SJCRH30 (cell line): ENCODE results near the gene SKIC2. TPM values are rescaled to one million over a fixed set of nuclear protein-coding genes. Genes with fewer than 3 reads are reported as not detected.
"Not testable (repeated sequence)": the region's sequence is repeated elsewhere in the genome, so short reads cannot be mapped to it uniquely, and the experiment has no call there.

Experiments used
- DNase-seq, 2 experiments: peaks; one replicate each; pipeline ENCODE4 v3.0.0-alpha.2; 2015 to 2020
- H3K27ac ChIP-seq: fragments of 250-450 bp; sonication (Bioruptor Pico); 2 replicates; pipeline ENCODE4 v1.5.1; 2020; ENCODE audit warnings: mild to moderate bottlenecking, moderate library complexity
- H3K27me3 ChIP-seq: fragments of 250-450 bp; sonication (Bioruptor Pico); 2 replicates; pipeline ENCODE4 v1.5.1; 2020; ENCODE audit warnings: mild to moderate bottlenecking, moderate library complexity
- H3K36me3 ChIP-seq: fragments of 250-450 bp; sonication (Bioruptor Pico); 2 replicates; pipeline ENCODE4 v1.5.1; 2020; ENCODE audit warnings: mild to moderate bottlenecking, moderate library complexity
- H3K4me1 ChIP-seq: fragments of 250-450 bp; sonication (Bioruptor Pico); 2 replicates; pipeline ENCODE4 v1.5.1; 2020; ENCODE audit warnings: mild to moderate bottlenecking, moderate library complexity
- H3K4me3 ChIP-seq: fragments of 250-450 bp; sonication (Bioruptor Pico); 2 replicates; pipeline ENCODE4 v1.5.1; 2020; ENCODE audit warnings: mild to moderate bottlenecking, moderate library complexity
- H3K9me3 ChIP-seq: fragments of 250-450 bp; sonication (Bioruptor Pico); replicated peaks from 2 replicates; pipeline ENCODE4 v1.5.1; 2020; ENCODE audit warnings: mild to moderate bottlenecking, moderate library complexity
- total RNA-seq: library from RNA; depleted of rRNA; stranded (reverse); fragments of >200 nt; shearing (Covaris generic); gene quantifications from 2 replicates; pipeline ENCODE4 v1.2.3, GENCODE V29; 2014

The SKIC2 gene
- total RNA-seq, 1 experiment from 2014 or later = 37.4 TPM

GRCh38 chr6:31989363-31989762 lies 30.4 kb downstream of the SKIC2 start:
- DNase-seq = not testable (repeated sequence)

GRCh38 chr6:31994421-31994820 lies 35.4 kb downstream of the SKIC2 start:
- not testable (repeated sequence) for H3K4me3 ChIP-seq, H3K27ac ChIP-seq, H3K36me3 ChIP-seq, H3K27me3 ChIP-seq, H3K9me3 ChIP-seq, DNase-seq, H3K4me1 ChIP-seq

More at GRCh38 chr6:31989363-31989762, 30.4 kb downstream of the SKIC2 start:
- H3K27ac ChIP-seq, H3K27me3 ChIP-seq, H3K4me3 ChIP-seq, H3K4me1 ChIP-seq, H3K36me3 ChIP-seq, H3K9me3 ChIP-seq: not testable (repeated sequence)

GRCh38 chr6:31996385-31996784 lies 37.4 kb downstream of the SKIC2 start:
- H3K27ac ChIP-seq, H3K27me3 ChIP-seq, H3K4me1 ChIP-seq, H3K36me3 ChIP-seq, DNase-seq, H3K4me3 ChIP-seq, H3K9me3 ChIP-seq: not testable (repeated sequence)

DNA sequence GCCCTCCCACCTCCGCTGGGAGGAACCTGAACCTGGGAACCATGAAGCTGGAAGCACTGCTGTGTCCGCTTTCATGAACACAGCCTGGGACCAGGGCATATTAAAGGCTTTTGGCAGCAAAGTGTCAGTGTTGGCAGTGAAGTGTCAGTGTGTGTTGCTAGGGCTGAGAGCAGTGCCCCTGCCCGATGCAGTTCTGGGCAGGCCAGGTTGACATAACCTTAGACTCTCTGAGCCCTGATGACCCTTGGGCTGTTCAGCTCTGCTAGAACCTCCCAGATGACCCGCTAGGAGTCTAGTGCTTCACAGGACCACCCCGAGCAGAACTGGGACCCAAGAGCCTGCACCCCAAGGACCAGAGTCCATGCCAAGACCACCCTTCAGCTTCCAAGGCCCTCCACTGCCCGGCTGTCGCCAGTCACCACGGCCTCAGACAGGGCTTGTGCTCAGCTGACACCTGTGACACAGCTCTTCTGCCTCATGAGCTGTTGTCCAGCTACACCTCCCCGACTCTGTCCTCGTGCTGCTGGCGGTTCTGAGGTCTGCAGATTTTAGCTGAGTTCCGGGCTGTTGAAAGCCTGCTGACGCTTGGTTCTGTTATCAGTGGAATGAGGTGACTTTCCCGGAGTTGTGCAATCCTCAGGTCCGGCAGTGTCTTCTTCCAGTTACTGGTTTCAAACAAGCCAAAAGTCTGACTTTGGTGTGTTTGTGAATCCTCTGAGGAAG lies 43.7 kb downstream of the SKIC2 start:
- H3K27ac ChIP-seq, DNase-seq, H3K36me3 ChIP-seq, H3K27me3 ChIP-seq, H3K4me1 ChIP-seq, H3K9me3 ChIP-seq, H3K4me3 ChIP-seq: not testable (repeated sequence)

DNA sequence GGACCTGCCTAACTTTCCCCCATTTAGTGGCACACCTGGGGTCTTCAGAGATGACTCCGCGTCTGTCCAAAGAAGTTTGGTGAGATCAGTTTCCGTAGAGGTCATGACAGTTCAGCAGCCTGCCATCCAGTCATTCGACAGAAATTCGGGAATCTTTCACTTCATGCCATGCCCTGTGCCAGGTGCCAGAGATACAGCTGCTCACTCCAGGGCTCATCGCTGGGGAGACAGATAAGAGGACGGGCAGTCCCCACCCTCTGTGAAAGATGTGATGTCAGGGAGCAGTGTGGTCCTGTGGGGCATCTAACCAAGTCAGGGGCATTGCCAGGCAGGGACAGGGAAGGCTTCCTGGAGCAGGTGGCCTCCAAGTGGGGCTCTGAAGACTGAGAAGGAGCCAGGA lies 44.3 kb downstream of the SKIC2 start:
- H3K36me3 ChIP-seq, DNase-seq: not testable (repeated sequence)

DNA sequence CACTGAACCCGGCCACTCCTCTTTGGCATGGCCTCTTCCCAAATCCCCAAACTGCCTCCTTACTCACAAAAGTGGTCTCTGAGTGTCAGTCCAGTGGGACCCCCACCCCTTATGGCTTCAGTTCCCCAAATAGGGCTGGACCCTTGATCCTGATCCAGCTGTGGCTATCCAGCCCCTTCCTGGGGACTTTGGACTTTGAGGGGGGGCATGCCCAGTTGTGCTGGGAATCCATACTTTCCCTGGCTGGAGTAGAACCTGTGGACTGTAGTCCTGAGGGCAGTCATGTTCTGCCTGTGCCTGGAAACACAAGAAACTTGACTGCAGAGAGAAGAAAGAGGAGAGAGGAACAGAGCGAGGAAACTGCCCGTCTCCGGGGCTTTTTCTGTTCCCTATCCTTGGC lies 45.4 kb downstream of the SKIC2 start:
- not testable (repeated sequence) for H3K27ac ChIP-seq, H3K4me3 ChIP-seq, H3K27me3 ChIP-seq, H3K4me1 ChIP-seq, DNase-seq, H3K36me3 ChIP-seq, H3K9me3 ChIP-seq

More for the DNA sequence above, 44.3 kb downstream of the SKIC2 start:
- not testable (repeated sequence) for H3K4me3 ChIP-seq, H3K27ac ChIP-seq, H3K9me3 ChIP-seq, H3K27me3 ChIP-seq, H3K4me1 ChIP-seq

DNA sequence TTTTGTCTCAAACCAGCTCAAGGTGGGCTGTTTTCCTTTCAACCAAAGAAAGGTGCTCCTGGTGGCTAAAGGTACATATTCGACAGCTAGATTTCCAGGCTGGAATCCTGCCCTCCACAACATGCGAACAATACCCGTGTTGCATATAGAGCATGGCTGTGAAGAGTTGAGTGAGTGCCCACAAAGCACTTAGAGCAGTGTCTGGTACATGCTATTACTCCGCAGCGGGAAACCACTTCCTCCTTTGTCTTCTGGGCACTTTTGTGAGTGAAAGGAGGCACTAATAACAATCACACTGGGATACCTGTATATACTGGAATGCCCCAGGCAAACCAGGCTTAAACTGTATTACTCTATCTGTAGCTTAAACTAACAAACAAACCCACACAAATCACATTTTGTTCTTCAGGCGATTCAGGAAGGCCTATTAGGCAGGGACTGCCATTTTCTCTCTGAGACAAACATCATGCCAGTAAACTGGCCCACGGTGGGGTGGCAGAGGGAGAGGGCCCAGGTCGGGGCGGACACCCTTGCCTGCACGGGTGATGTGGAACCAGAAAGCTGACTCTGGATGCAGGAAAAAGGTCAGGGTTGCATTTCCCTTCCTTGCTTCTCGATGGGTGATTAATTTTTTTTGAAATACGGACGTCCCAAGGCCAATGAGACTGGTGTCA lies 46.0 kb downstream of the SKIC2 start:
- not testable (repeated sequence) for H3K4me3 ChIP-seq, H3K36me3 ChIP-seq, DNase-seq, H3K27me3 ChIP-seq, H3K4me1 ChIP-seq, H3K27ac ChIP-seq, H3K9me3 ChIP-seq

DNA sequence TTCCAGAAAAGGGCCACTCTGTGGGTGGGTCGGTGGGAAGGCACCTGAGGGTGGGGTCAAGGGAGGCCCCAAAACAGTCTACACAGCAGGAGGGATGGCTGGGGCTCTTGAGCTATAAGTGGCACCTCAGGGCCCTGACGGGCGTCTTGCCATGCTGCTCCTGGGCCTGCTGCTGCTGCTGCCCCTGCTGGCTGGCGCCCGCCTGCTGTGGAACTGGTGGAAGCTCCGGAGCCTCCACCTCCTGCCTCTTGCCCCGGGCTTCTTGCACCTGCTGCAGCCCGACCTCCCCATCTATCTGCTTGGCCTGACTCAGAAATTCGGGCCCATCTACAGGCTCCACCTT lies 46.5 kb downstream of the SKIC2 start:
- H3K36me3 ChIP-seq = not testable (repeated sequence)

DNA sequence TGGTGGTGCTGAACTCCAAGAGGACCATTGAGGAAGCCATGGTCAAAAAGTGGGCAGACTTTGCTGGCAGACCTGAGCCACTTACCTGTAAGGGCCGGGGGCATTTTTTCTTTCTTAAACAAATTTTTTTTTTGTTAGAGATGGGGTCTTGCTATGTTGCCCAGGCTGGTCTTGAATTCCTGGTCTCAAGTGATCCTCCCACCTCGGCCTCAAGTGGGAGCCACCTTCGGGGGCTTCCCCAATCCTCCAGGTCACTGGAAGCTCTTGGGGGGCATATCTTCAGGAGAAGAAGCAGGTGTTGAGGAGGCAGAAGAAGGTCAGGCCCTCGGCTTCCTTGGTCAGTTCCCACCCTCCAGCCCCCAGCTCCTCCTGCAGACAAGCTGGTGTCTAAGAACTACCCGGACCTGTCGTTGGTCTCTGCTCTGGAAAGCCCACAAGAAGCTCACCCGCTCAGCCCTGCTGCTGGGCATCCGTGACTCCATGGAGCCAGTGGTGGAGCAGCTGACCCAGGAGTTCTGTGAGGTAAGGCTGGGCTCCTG lies 47.1 kb downstream of the SKIC2 start:
- not testable (repeated sequence) for H3K27ac ChIP-seq, H3K36me3 ChIP-seq, H3K9me3 ChIP-seq, H3K27me3 ChIP-seq, H3K4me3 ChIP-seq, H3K4me1 ChIP-seq, DNase-seq

More for the DNA sequence above, 46.5 kb downstream of the SKIC2 start:
- H3K4me1 ChIP-seq, H3K9me3 ChIP-seq, H3K27me3 ChIP-seq, H3K4me3 ChIP-seq, DNase-seq, H3K27ac ChIP-seq: not testable (repeated sequence)

- H3K27me3 ChIP-seq, H3K4me1 ChIP-seq, H3K27ac ChIP-seq, H3K9me3 ChIP-seq, DNase-seq, H3K4me3 ChIP-seq, H3K36me3 ChIP-seq: not testable (repeated sequence)
Observed at GRCh38 chr6:32007086-32007485, 48.1 kb downstream of the SKIC2 start.

DNA sequence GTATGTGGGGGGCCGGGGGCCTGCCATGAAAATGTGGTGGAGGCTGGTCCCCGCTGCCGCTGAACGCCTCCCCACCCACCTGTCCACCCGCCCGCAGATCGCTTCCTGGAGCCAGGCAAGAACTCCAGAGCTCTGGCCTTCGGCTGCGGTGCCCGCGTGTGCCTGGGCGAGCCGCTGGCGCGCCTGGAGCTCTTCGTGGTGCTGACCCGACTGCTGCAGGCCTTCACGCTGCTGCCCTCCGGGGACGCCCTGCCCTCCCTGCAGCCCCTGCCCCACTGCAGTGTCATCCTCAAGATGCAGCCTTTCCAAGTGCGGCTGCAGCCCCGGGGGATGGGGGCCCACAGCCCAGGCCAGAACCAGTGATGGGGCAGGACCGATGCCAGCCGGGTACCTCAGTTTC lies 49.1 kb downstream of the SKIC2 start:
- H3K36me3 ChIP-seq, H3K4me1 ChIP-seq, H3K27ac ChIP-seq, H3K4me3 ChIP-seq, H3K9me3 ChIP-seq, H3K27me3 ChIP-seq, DNase-seq: not testable (repeated sequence)

- H3K27me3 ChIP-seq, H3K4me3 ChIP-seq, H3K4me1 ChIP-seq, H3K9me3 ChIP-seq, H3K36me3 ChIP-seq, H3K27ac ChIP-seq, DNase-seq: not testable (repeated sequence)
Observed at GRCh38 chr6:32008616-32009015, 49.6 kb downstream of the SKIC2 start.

GRCh38 chr6:32009537-32009936 lies 50.6 kb downstream of the SKIC2 start:
- not testable (repeated sequence) for H3K27ac ChIP-seq, H3K36me3 ChIP-seq, DNase-seq, H3K27me3 ChIP-seq, H3K9me3 ChIP-seq, H3K4me3 ChIP-seq, H3K4me1 ChIP-seq

GRCh38 chr6:32010856-32011530 lies 52.0 kb downstream of the SKIC2 start:
- DNase-seq, H3K9me3 ChIP-seq: not testable (repeated sequence)

DNA sequence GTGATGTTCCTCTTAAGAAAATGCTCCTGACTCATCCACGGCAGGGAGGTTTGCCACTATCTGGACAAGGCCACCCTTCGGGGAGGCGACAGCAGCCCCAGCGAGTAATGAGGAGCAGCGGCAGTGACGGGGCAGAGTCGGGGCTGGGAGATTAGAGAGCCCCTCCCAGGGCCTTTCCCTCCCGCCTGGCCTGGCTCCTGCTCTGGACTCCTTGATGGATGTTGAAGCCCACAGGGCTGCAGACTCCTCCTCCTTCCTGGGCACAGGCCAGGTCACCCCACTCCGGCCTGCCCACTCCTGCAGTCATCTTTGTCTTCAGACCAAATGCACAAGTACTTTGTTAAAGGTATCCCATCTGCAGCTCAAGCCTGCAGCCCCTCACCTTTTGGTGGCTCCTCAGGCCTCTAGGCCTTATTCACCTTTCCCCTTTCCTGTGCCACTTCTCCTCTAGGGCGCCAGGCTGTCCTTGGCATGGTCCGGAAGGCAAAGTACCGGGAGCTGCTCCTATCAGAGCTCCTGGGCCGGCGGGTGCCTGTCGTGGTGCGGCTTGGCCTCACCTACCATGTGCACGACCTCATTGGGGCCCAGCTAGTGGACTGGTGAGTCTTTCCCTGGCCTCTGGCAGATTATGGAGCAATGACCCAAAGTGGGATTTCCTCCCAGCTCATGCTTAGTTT lies 54.1 kb downstream of the SKIC2 start:
- H3K27me3 ChIP-seq, DNase-seq, H3K9me3 ChIP-seq, H3K27ac ChIP-seq, H3K36me3 ChIP-seq, H3K4me3 ChIP-seq, H3K4me1 ChIP-seq: not testable (repeated sequence)

More at GRCh38 chr6:32010856-32011530, 52.0 kb downstream of the SKIC2 start:
- H3K36me3 ChIP-seq, H3K27me3 ChIP-seq, H3K27ac ChIP-seq, H3K4me3 ChIP-seq, H3K4me1 ChIP-seq: not testable (repeated sequence)
